H9 (cell line): ENCODE results near the gene COL4A2. TPM values are rescaled to one million over a fixed set of nuclear protein-coding genes. Genes with fewer than 3 reads are reported as not detected.

Experiments used
- DNase-seq: peaks from one replicate; pipeline ENCODE4 v3.0.0-alpha.2; 2017
- H2AFZ ChIP-seq: one replicate; pipeline ENCODE4 v1.6.1; 2013; ENCODE audit warnings: mild to moderate bottlenecking, low read length, control low read depth, moderate library complexity
- H2AK5ac ChIP-seq: 2 replicates; pipeline ENCODE4 v1.6.1; 2013; ENCODE audit warnings: low read length, control low read depth, mixed read lengths; ENCODE audit not compliant: insufficient read length
- H2BK120ac ChIP-seq: one replicate; pipeline ENCODE4 v1.6.1; 2013; ENCODE audit warnings: low read depth, mild to moderate bottlenecking, low read length, control low read depth, inconsistent platforms; ENCODE audit not compliant: poor library complexity, severe bottlenecking
- H2BK12ac ChIP-seq: 2 replicates; pipeline ENCODE4 v1.6.1; 2013; ENCODE audit warnings: low read length, control low read depth, mixed read lengths, low read depth; ENCODE audit not compliant: insufficient read length
- H2BK15ac ChIP-seq: 2 replicates; pipeline ENCODE4 v1.6.1; 2013; ENCODE audit warnings: low read depth, low read length, control low read depth
- H2BK20ac ChIP-seq: one replicate; pipeline ENCODE4 v1.6.1; 2013; ENCODE audit warnings: low read depth, mild to moderate bottlenecking, low read length, control low read depth, inconsistent platforms; ENCODE audit not compliant: poor library complexity, severe bottlenecking
- H2BK5ac ChIP-seq: 2 replicates; pipeline ENCODE4 v1.6.1; 2013; ENCODE audit warnings: low read length, control low read depth, mixed read lengths; ENCODE audit not compliant: insufficient read length
- H3K14ac ChIP-seq: 2 replicates; pipeline ENCODE4 v1.6.1; 2013; ENCODE audit warnings: low read length, control low read depth; ENCODE audit not compliant: insufficient read depth
- H3K18ac ChIP-seq: 2 replicates; pipeline ENCODE4 v1.6.1; 2013; ENCODE audit warnings: low read depth, mild to moderate bottlenecking, mixed read lengths, low read length, control low read depth; ENCODE audit not compliant: insufficient read length
- H3K23ac ChIP-seq: 2 replicates; pipeline ENCODE4 v1.6.1; 2013; ENCODE audit warnings: low read length, control low read depth, mixed read lengths, low read depth; ENCODE audit not compliant: insufficient read length
- H3K23me2 ChIP-seq: 2 replicates; pipeline ENCODE4 v1.6.1; 2013; ENCODE audit warnings: low read depth, mild to moderate bottlenecking, mixed read lengths, low read length, control low read depth; ENCODE audit not compliant: insufficient read length, poor library complexity, severe bottlenecking
- H3K27ac ChIP-seq: 2 replicates; pipeline ENCODE4 v1.5.1; 2013; ENCODE audit warnings: low read length, control low read depth, mixed read lengths, low read depth; ENCODE audit not compliant: insufficient read length
- H3K27me3 ChIP-seq: 2 replicates; pipeline ENCODE4 v1.6.1; 2013; ENCODE audit warnings: low read length, control low read depth, inconsistent platforms; ENCODE audit not compliant: insufficient read depth
- H3K4ac ChIP-seq: 2 replicates; pipeline ENCODE4 v1.6.1; 2013; ENCODE audit warnings: low read depth, mild to moderate bottlenecking, control low read depth, inconsistent platforms, low read length, moderate library complexity
- H3K4me1 ChIP-seq: 2 replicates; pipeline ENCODE4 v1.6.1; 2013; ENCODE audit warnings: low read length, control low read depth, inconsistent platforms; ENCODE audit not compliant: insufficient read depth
- H3K4me2 ChIP-seq: 2 replicates; pipeline ENCODE4 v1.6.1; 2013; ENCODE audit warnings: low read length, control low read depth, mixed read lengths; ENCODE audit not compliant: insufficient read length, insufficient read depth
- H3K56ac ChIP-seq: 2 replicates; pipeline ENCODE4 v1.6.1; 2013; ENCODE audit warnings: low read depth, mild to moderate bottlenecking, mixed read lengths, low read length, control low read depth; ENCODE audit not compliant: insufficient read length
- H3K79me1 ChIP-seq: 2 replicates; pipeline ENCODE4 v1.6.1; 2013; ENCODE audit warnings: low read depth, mild to moderate bottlenecking, moderate library complexity, low read length, control low read depth, inconsistent platforms; ENCODE audit not compliant: insufficient read depth, poor library complexity, severe bottlenecking
- H3K79me2 ChIP-seq: 2 replicates; pipeline ENCODE4 v1.6.1; 2013; ENCODE audit warnings: low read length, control low read depth, inconsistent platforms; ENCODE audit not compliant: insufficient read depth
- H3K9ac ChIP-seq: 2 replicates; pipeline ENCODE4 v1.6.1; 2013; ENCODE audit warnings: low read length, control low read depth, mixed read lengths; ENCODE audit not compliant: insufficient read length; ENCODE audit errors: extremely low read depth
- H3K9me3 ChIP-seq: one replicate; pipeline ENCODE4 v1.6.1; 2013; ENCODE audit warnings: low read depth, low read length, inconsistent platforms; ENCODE audit not compliant: control insufficient read depth
- H3T11ph ChIP-seq: one replicate; pipeline ENCODE4 v1.6.1; 2013; ENCODE audit warnings: mild to moderate bottlenecking, low read length, control low read depth, inconsistent platforms
- H4K20me1 ChIP-seq: one replicate; pipeline ENCODE4 v1.6.1; 2013; ENCODE audit not compliant: control insufficient read depth, insufficient read length, insufficient read depth
- H4K5ac ChIP-seq: 2 replicates; pipeline ENCODE4 v1.6.1; 2013; ENCODE audit warnings: low read depth, mild to moderate bottlenecking, mixed read lengths, low read length, control low read depth; ENCODE audit not compliant: insufficient read length
- H4K8ac ChIP-seq: replicated peaks from 2 replicates; pipeline ENCODE4 v1.6.1; 2013; ENCODE audit warnings: low read length, control low read depth, mixed read lengths, low read depth; ENCODE audit not compliant: insufficient read length
- H4K91ac ChIP-seq: 2 replicates; pipeline ENCODE4 v1.6.1; 2013; ENCODE audit warnings: low read depth, mild to moderate bottlenecking, moderate library complexity, mixed read lengths, low read length, control low read depth; ENCODE audit not compliant: insufficient read length
- H3K27ac Mint-ChIP-seq, 3 experiments: 2 replicates in 2 of 3; 3 replicates in 1 of 3; pipeline ENCODE4 v1.8.0; 2020 to 2021; ENCODE audit warnings: mixed read lengths in 3 of 3, mild to moderate bottlenecking in 1 of 3, moderate library complexity in 1 of 3
- H3K27me3 Mint-ChIP-seq: 2 replicates; pipeline ENCODE4 v1.8.0; 2021; ENCODE audit warnings: low read depth, mild to moderate bottlenecking, moderate library complexity, mixed read lengths
- H3K36me3 Mint-ChIP-seq, 3 experiments: 2 replicates in 2 of 3; 3 replicates in 1 of 3; pipeline ENCODE4 v1.8.0; 2020 to 2021; ENCODE audit warnings: low read depth in 3 of 3, mixed read lengths in 3 of 3; ENCODE audit not compliant: insufficient read depth in 1 of 3
- H3K4me1 Mint-ChIP-seq, 2 experiments: 2 replicates each; pipeline ENCODE4 v1.8.0; 2020; ENCODE audit warnings: mixed read lengths in 2 of 2
- H3K4me3 Mint-ChIP-seq, 2 experiments: 2 replicates in 1 of 2; 3 replicates in 1 of 2; pipeline ENCODE4 v1.8.0; 2020 to 2021; ENCODE audit warnings: mild to moderate bottlenecking in 2 of 2, mixed read lengths in 2 of 2, moderate library complexity in 1 of 2
- H3K9me3 Mint-ChIP-seq, 2 experiments: 2 replicates in 1 of 2; 3 replicates in 1 of 2; pipeline ENCODE4 v1.8.0; 2020; ENCODE audit warnings: mild to moderate bottlenecking in 2 of 2, mixed read lengths in 2 of 2, moderate library complexity in 1 of 2
- WGBS: extraction: QIAGEN DNeasy Blood & Tissue Kit; methylation state at CpG from one replicate; pipeline ENCODE4 v1.1.7; 2013; ENCODE audit warnings: missing lambda C conversion rate, low lambda C conversion rate, mixed read lengths; ENCODE audit not compliant: insufficient read length; ENCODE audit errors: extremely low coverage; 5-methylcytosine and 5-hydroxymethylcytosine counted together
- total RNA-seq: library from RNA; stranded (reverse); gene quantifications from 2 replicates; pipeline ENCODE4 v1.2.1, GENCODE V29; 2021
- TF ChIP-seq, protein P1 (sequence below): fragments of 200-600 bp; sonication (generic); conservative IDR thresholded peaks from 3 replicates; pipeline ENCODE4 v1.8.0; 2021; ENCODE audit warnings: antibody characterized with exemption, mild to moderate bottlenecking

The COL4A2 gene
- total RNA-seq, 1 experiment from 2014 or later, result 76.5 TPM

DNA sequence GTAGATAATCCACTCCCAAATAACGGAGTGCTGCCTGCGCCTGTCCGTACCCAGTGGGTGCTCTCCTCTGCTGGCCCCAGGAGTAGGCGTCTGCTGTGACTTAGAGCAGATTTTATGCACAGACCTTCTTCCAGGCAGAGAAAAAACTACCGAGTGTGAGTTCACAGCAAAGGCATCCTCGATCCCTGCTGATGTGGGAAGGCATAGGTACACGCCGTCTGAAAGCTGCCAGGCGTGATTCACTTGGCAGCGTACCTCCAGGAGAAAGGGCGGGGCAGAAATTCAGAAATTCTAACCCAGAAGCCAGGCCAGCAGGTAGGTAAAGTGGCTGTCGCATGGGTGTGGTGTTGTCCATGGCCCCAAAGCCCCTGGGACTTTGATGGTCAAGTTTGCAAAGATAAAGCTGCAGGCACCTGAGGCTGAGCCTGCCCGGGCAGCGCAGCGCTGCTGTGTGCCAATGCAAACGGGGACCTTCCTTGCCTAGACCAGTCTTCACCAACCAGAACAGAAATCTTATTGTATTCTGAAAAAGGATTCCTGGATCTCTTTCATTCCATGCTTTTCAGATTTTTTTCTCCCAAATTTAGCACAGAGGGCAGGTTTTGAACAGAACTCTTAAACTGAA lies 36.3 kb downstream of the COL4A2 start:
- no peak overlapping the region for H3K27ac ChIP-seq
- H4K5ac ChIP-seq, result no peak overlapping the region
- no peak overlapping the region for H4K8ac ChIP-seq
- H3K79me2 ChIP-seq, result peaks cover 2% of the 10 kb centered on the region; the same call in 1 of the 2 replicates
- H3K18ac ChIP-seq, result no peak overlapping the region
- no peak overlapping the region for H2BK20ac ChIP-seq
- H3K9me3 Mint-ChIP-seq, result no peaks in the 10 kb centered on the region; a peak in 1 of 5 replicates
- H2BK12ac ChIP-seq, result no peak overlapping the region
- H3K23ac ChIP-seq, result no peak overlapping the region
- DNase-seq, result no peak
- no peak overlapping the region for H3K4me2 ChIP-seq
- H3K4ac ChIP-seq, result no peak overlapping the region
- H3T11ph ChIP-seq, result no peak overlapping the region
- H2BK120ac ChIP-seq, result no peak overlapping the region
- TF ChIP-seq, protein P1, sequence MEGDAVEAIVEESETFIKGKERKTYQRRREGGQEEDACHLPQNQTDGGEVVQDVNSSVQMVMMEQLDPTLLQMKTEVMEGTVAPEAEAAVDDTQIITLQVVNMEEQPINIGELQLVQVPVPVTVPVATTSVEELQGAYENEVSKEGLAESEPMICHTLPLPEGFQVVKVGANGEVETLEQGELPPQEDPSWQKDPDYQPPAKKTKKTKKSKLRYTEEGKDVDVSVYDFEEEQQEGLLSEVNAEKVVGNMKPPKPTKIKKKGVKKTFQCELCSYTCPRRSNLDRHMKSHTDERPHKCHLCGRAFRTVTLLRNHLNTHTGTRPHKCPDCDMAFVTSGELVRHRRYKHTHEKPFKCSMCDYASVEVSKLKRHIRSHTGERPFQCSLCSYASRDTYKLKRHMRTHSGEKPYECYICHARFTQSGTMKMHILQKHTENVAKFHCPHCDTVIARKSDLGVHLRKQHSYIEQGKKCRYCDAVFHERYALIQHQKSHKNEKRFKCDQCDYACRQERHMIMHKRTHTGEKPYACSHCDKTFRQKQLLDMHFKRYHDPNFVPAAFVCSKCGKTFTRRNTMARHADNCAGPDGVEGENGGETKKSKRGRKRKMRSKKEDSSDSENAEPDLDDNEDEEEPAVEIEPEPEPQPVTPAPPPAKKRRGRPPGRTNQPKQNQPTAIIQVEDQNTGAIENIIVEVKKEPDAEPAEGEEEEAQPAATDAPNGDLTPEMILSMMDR, result no peak
- no peak overlapping the region for H2BK15ac ChIP-seq
- peaks cover 6% of the 10 kb centered on the region for H3K79me1 ChIP-seq
- no peak overlapping the region for H2AFZ ChIP-seq
- no peak overlapping the region; a peak in 1 of 7 replicates for H3K27ac Mint-ChIP-seq
- no peak overlapping the region for H2BK5ac ChIP-seq
- H3K4me1 Mint-ChIP-seq, result peaks cover 35 to 43% of the 10 kb centered on the region in 2 experiments
- H3K27me3 Mint-ChIP-seq, result no peaks in the 10 kb centered on the region; the same call in 1 of the 2 replicates
- no peaks in the 10 kb centered on the region for H3K36me3 Mint-ChIP-seq
- no peak overlapping the region; the same call in 1 of the 2 replicates for H3K14ac ChIP-seq
- H3K4me3 Mint-ChIP-seq, result no peak overlapping the region
- no peaks in the 10 kb centered on the region for H4K20me1 ChIP-seq
- no peak overlapping the region for H2AK5ac ChIP-seq
- H3K9ac ChIP-seq, result no peak overlapping the region
- no peaks in the 10 kb centered on the region for H3K9me3 ChIP-seq
- no CpG with 5 or more reads among the region's 16 CpGs for WGBS
- no peaks in the 10 kb centered on the region for H3K27me3 ChIP-seq
- H3K4me1 ChIP-seq, result peaks cover 6% of the 10 kb centered on the region; the same call in 1 of the 2 replicates
- H3K56ac ChIP-seq, result no peak overlapping the region
- no peak overlapping the region for H4K91ac ChIP-seq
- H3K23me2 ChIP-seq, result no peaks in the 10 kb centered on the region
